HEK293 (cell line): Measurements from ENCODE around the gene ISM1.

ENCODE experiments used
- CTCF ChIA-PET: fragments of 350-600 bp; formaldehyde crosslinking; extraction: SDS; loops from one replicate; lab custom pipeline; 2021; ENCODE audit warnings: antibody characterized with exemption; lab: Yijun Ruan, JAX
- POLR2A ChIA-PET: fragments of 300-600 bp; formaldehyde crosslinking; extraction: SDS; loops from one replicate; lab custom pipeline; 2020; ENCODE audit warnings: antibody characterized with exemption, inconsistent platforms; lab: Yijun Ruan, JAX
- H3K27ac ChIP-seq: fragments of 200-500 bp; sonication (Bioruptor generic); 2 replicates; pipeline ENCODE4 v1.5.1; 2014; ENCODE audit warnings: low read depth, low read length, control low read depth, inconsistent platforms; ENCODE audit errors: extremely low read depth
- H3K36me3 ChIP-seq, 2 experiments: fragments of 200-500 bp in 1 of 2; sonication (Bioruptor generic) in 1 of 2; 1 replicate in 1 of 2; 2 replicates in 1 of 2; pipeline ENCODE4 v1.5.1; 2014 to 2017; ENCODE audit warnings: inconsistent platforms in 2 of 2, low read length in 2 of 2; ENCODE audit not compliant: control insufficient read depth in 2 of 2, insufficient read depth in 1 of 2
- H3K4me1 ChIP-seq: fragments of 200-500 bp; sonication (Bioruptor generic); 2 replicates; pipeline ENCODE4 v1.5.1; 2014; ENCODE audit warnings: mild to moderate bottlenecking, low read length, inconsistent platforms; ENCODE audit not compliant: control insufficient read depth, insufficient read depth
- H3K4me3 ChIP-seq: 2 replicates; pipeline ENCODE4 v1.5.1; 2011; ENCODE audit warnings: low read depth, mild to moderate bottlenecking, control low read depth, low read length, moderate library complexity
- H3K9me3 ChIP-seq: fragments of 200-500 bp; sonication (Bioruptor generic); 2 replicates; pipeline ENCODE4 v1.5.1; 2014; ENCODE audit warnings: low read depth, low read length, inconsistent platforms; ENCODE audit not compliant: control insufficient read depth, insufficient read depth
- SETDB1 ChIP-seq: IDR thresholded peaks from one replicate; pipeline ENCODE4 v1.6.1; 2017; ENCODE audit warnings: mild to moderate bottlenecking, low read length, moderate library complexity, mixed read lengths; ENCODE audit not compliant: insufficient read length
- TRIM28 ChIP-seq: IDR thresholded peaks from 2 replicates; pipeline ENCODE4 v1.6.1; 2011; ENCODE audit warnings: low read length, control low read depth, borderline replicate concordance
- WT1 ChIP-seq: fragments of 450-650 bp; formaldehyde crosslinking; IDR thresholded peaks from 2 replicates; pipeline ENCODE4 v1.5.1; 2016; ENCODE audit warnings: missing biosample characterization, missing genetic modification characterization
- ZBTB1 ChIP-seq: fragments of 450-650 bp; formaldehyde crosslinking; IDR thresholded peaks from 2 replicates; pipeline ENCODE4 v1.5.1; 2016; ENCODE audit warnings: missing biosample characterization, missing genetic modification characterization
- ZBTB7A ChIP-seq: fragments of 450-650 bp; formaldehyde crosslinking; IDR thresholded peaks from 2 replicates; pipeline ENCODE4 v1.5.1; 2016; ENCODE audit warnings: low read depth, missing biosample characterization, missing genetic modification characterization
- ZFP69B ChIP-seq: fragments of 450-650 bp; formaldehyde crosslinking; IDR thresholded peaks from 2 replicates; pipeline ENCODE4 v1.5.1; 2016; ENCODE audit warnings: missing biosample characterization, missing genetic modification characterization
- ZNF266 ChIP-seq: fragments of 450-650 bp; formaldehyde crosslinking; IDR thresholded peaks from 2 replicates; pipeline ENCODE4 v1.5.1; 2016; ENCODE audit warnings: missing biosample characterization, missing genetic modification characterization, low read depth
- ZNF391 ChIP-seq: fragments of 450-650 bp; formaldehyde crosslinking; IDR thresholded peaks from 2 replicates; pipeline ENCODE4 v1.5.1; 2016; ENCODE audit warnings: low read depth, missing biosample characterization, missing genetic modification characterization, borderline replicate concordance
- ZNF473 ChIP-seq: fragments of 450-650 bp; formaldehyde crosslinking; IDR thresholded peaks from 2 replicates; pipeline ENCODE4 v1.5.1; 2017; ENCODE audit warnings: missing biosample characterization, missing genetic modification characterization
- ZNF561 ChIP-seq: fragments of 450-650 bp; IDR thresholded peaks from 2 replicates; pipeline ENCODE4 v1.5.1; 2018; ENCODE audit warnings: missing biosample characterization, missing genetic modification characterization, borderline replicate concordance
- ZNF76 ChIP-seq: fragments of 450-650 bp; formaldehyde crosslinking; IDR thresholded peaks from 2 replicates; pipeline ENCODE4; 2016; ENCODE audit warnings: low read depth, missing biosample characterization, missing genetic modification characterization, borderline replicate concordance
- ZNF791 ChIP-seq: fragments of 450-650 bp; formaldehyde crosslinking; IDR thresholded peaks from 2 replicates; pipeline ENCODE4 v1.5.1; 2016; ENCODE audit warnings: missing biosample characterization, missing genetic modification characterization
- ZSCAN23 ChIP-seq: fragments of 450-650 bp; formaldehyde crosslinking; IDR thresholded peaks from 2 replicates; pipeline ENCODE4 v1.5.1; 2016; ENCODE audit warnings: missing biosample characterization, missing genetic modification characterization
- TF ChIP-seq, protein P1 (sequence below): fragments of 450-650 bp; formaldehyde crosslinking; IDR thresholded peaks from 2 replicates; pipeline ENCODE4 v1.5.1; 2016; ENCODE audit warnings: missing biosample characterization, missing genetic modification characterization
- TF ChIP-seq, protein P2 (sequence below): fragments of 450-650 bp; formaldehyde crosslinking; IDR thresholded peaks from 2 replicates; pipeline ENCODE4 v1.5.1; 2016; ENCODE audit warnings: missing biosample characterization, missing genetic modification characterization, low read depth
- TF ChIP-seq, protein P3 (sequence below): fragments of 450-650 bp; formaldehyde crosslinking; IDR thresholded peaks from 2 replicates; pipeline ENCODE4 v1.5.1; 2017; ENCODE audit warnings: missing biosample characterization, missing genetic modification characterization
- TF ChIP-seq, protein P4 (sequence below): fragments of 450-650 bp; formaldehyde crosslinking; IDR thresholded peaks from 2 replicates; pipeline ENCODE4 v1.5.1; 2016; ENCODE audit warnings: missing biosample characterization, missing genetic modification characterization
- TF ChIP-seq, protein P5 (sequence below): fragments of 450-650 bp; formaldehyde crosslinking; IDR thresholded peaks from 2 replicates; pipeline ENCODE4 v1.5.1; 2016; ENCODE audit warnings: missing biosample characterization, missing genetic modification characterization, borderline replicate concordance

The ISM1 gene

DNA sequence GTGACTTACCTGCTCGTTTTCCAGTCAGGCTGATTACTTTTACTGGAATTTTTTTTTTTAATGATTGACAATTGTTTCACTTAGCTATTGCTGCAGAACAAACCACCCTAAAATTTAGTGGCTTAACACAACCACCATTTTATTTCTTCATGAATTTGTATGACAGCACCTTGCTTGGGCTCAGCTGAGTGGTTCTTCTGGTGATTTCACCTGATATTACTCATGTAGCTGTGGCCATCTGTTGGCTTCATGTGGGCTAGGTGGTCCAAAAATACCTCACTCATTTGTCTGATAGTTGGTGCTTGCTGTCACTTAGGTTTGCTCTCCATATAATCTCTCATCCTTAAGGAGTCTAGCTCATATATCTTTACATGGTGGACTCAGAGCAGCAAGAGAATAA, 5.3 kb downstream of the ISM1 start:
- H3K4me3 ChIP-seq: no peak overlapping the region
- no peaks in the 10 kb centered on the region for H3K36me3 ChIP-seq
- TF ChIP-seq TRIM28 (peak; percentile 48; the same call in 1 of the 2 replicates), ZBTB7A (tag by site-specific recombination) (no peak), ZFP69B (tag by site-specific recombination) (no peak), WT1 (tag by site-specific recombination) (no peak), ZNF791 (tag by site-specific recombination) (no peak), SETDB1 (peak; percentile 46), ZNF266 (tag by site-specific recombination) (no peak), ZNF76 (tag by site-specific recombination) (no peak), ZNF473 (no peak), ZBTB1 (tag by site-specific recombination) (no peak), ZSCAN23 (tag by site-specific recombination) (no peak), ZNF391 (tag by site-specific recombination) (no peak), ZNF561 (tag by site-specific recombination) (no peak)
- TF ChIP-seq, protein P1, sequence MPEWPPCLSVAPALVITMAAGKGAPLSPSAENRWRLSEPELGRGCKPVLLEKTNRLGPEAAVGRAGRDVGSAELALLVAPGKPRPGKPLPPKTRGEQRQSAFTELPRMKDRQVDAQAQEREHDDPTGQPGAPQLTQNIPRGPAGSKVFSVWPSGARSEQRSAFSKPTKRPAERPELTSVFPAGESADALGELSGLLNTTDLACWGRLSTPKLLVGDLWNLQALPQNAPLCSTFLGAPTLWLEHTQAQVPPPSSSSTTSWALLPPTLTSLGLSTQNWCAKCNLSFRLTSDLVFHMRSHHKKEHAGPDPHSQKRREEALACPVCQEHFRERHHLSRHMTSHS (tag by site-specific recombination): no peak
- TF ChIP-seq, protein P2, sequence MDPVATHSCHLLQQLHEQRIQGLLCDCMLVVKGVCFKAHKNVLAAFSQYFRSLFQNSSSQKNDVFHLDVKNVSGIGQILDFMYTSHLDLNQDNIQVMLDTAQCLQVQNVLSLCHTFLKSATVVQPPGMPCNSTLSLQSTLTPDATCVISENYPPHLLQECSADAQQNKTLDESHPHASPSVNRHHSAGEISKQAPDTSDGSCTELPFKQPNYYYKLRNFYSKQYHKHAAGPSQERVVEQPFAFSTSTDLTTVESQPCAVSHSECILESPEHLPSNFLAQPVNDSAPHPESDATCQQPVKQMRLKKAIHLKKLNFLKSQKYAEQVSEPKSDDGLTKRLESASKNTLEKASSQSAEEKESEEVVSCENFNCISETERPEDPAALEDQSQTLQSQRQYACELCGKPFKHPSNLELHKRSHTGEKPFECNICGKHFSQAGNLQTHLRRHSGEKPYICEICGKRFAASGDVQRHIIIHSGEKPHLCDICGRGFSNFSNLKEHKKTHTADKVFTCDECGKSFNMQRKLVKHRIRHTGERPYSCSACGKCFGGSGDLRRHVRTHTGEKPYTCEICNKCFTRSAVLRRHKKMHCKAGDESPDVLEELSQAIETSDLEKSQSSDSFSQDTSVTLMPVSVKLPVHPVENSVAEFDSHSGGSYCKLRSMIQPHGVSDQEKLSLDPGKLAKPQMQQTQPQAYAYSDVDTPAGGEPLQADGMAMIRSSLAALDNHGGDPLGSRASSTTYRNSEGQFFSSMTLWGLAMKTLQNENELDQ (tag by site-specific recombination): no peak
- TF ChIP-seq, protein P3, sequence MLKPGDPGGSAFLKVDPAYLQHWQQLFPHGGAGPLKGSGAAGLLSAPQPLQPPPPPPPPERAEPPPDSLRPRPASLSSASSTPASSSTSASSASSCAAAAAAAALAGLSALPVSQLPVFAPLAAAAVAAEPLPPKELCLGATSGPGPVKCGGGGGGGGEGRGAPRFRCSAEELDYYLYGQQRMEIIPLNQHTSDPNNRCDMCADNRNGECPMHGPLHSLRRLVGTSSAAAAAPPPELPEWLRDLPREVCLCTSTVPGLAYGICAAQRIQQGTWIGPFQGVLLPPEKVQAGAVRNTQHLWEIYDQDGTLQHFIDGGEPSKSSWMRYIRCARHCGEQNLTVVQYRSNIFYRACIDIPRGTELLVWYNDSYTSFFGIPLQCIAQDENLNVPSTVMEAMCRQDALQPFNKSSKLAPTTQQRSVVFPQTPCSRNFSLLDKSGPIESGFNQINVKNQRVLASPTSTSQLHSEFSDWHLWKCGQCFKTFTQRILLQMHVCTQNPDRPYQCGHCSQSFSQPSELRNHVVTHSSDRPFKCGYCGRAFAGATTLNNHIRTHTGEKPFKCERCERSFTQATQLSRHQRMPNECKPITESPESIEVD (tag by site-specific recombination): no peak
- TF ChIP-seq, protein P4, sequence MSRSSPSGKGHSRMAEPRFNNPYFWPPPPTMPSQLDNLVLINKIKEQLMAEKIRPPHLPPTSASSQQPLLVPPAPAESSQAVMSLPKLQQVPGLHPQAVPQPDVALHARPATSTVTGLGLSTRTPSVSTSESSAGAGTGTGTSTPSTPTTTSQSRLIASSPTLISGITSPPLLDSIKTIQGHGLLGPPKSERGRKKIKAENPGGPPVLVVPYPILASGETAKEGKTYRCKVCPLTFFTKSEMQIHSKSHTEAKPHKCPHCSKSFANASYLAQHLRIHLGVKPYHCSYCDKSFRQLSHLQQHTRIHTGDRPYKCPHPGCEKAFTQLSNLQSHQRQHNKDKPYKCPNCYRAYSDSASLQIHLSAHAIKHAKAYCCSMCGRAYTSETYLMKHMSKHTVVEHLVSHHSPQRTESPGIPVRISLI: no peak
- TF ChIP-seq, protein P5, sequence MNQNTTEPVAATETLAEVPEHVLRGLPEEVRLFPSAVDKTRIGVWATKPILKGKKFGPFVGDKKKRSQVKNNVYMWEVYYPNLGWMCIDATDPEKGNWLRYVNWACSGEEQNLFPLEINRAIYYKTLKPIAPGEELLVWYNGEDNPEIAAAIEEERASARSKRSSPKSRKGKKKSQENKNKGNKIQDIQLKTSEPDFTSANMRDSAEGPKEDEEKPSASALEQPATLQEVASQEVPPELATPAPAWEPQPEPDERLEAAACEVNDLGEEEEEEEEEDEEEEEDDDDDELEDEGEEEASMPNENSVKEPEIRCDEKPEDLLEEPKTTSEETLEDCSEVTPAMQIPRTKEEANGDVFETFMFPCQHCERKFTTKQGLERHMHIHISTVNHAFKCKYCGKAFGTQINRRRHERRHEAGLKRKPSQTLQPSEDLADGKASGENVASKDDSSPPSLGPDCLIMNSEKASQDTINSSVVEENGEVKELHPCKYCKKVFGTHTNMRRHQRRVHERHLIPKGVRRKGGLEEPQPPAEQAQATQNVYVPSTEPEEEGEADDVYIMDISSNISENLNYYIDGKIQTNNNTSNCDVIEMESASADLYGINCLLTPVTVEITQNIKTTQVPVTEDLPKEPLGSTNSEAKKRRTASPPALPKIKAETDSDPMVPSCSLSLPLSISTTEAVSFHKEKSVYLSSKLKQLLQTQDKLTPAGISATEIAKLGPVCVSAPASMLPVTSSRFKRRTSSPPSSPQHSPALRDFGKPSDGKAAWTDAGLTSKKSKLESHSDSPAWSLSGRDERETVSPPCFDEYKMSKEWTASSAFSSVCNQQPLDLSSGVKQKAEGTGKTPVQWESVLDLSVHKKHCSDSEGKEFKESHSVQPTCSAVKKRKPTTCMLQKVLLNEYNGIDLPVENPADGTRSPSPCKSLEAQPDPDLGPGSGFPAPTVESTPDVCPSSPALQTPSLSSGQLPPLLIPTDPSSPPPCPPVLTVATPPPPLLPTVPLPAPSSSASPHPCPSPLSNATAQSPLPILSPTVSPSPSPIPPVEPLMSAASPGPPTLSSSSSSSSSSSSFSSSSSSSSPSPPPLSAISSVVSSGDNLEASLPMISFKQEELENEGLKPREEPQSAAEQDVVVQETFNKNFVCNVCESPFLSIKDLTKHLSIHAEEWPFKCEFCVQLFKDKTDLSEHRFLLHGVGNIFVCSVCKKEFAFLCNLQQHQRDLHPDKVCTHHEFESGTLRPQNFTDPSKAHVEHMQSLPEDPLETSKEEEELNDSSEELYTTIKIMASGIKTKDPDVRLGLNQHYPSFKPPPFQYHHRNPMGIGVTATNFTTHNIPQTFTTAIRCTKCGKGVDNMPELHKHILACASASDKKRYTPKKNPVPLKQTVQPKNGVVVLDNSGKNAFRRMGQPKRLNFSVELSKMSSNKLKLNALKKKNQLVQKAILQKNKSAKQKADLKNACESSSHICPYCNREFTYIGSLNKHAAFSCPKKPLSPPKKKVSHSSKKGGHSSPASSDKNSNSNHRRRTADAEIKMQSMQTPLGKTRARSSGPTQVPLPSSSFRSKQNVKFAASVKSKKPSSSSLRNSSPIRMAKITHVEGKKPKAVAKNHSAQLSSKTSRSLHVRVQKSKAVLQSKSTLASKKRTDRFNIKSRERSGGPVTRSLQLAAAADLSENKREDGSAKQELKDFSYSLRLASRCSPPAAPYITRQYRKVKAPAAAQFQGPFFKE (tag by site-specific recombination): no peak
- no peaks in the 10 kb centered on the region for H3K4me1 ChIP-seq
- CTCF ChIA-PET: interaction anchor here (0.6 kb wide), 1 partner anchor 262 kb away, joined by 3 read pairs; no protein-coding TSS in a partner anchor
- POLR2A ChIA-PET: no interaction called here
- no peaks in the 10 kb centered on the region for H3K9me3 ChIP-seq
- no peak overlapping the region for H3K27ac ChIP-seq
